ENCODE data around the gene WDR82.

DNA sequence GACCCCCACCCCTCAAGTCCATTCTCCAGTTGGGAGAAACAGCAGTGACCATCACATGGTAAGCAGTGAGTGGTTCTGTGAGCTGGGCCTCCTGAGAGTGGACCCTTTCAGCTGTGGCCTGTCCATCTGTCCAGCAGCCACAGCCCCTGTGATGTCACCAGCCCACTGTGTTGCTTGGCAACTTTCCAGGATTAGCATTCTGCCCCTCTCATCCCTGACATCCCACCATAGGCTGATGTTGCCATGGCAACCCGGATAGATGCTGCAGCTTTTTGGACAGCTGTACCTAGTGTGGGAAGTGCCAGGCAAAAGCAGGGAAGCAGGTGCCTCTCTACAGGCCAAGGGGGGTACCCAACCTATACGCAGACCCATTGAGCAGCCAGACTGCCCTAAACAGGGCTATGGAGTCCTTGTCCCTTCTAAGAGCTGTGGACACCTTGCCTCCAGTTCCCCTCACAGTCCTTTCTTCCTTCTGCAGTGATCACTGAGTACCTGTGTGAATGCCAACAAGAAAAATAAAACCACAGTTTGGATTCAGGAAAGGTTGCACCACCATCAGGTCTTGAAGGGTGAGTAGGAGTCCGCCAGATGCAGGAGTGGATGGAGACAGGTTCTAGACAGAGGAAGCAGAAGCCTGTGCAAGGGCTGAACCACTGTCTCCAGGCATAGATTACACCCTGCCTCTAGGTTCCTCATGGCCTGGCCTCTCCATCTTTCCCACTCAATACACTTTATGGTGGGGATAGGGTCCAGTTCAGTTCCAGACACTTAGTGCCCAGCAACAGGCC, 37.7 kb upstream of the WDR82 start, which contains the start of gene DNAH1:
- no peak for TF ChIP-seq GATA2 (IDR thresholded peaks at IDR 0.05; ENCODE audit: low read depth, low read length)
- no peak for TF ChIP-seq GATA3 (IDR thresholded peaks at IDR 0.05; ENCODE audit: low read depth, low read length)

Data from SH-SY5Y (cell line).